Suppressor macrophage (primary cell): Measurements from ENCODE around the gene CCL24.
A peak's percentile ranks its signal among the peaks of the same experiment; 100 is the strongest.
"Not testable (repeated sequence)": the region's sequence is repeated elsewhere in the genome, so short reads cannot be mapped to it uniquely, and the experiment has no call there.

Experiments used
- DNase-seq, 4 experiments: peaks; one replicate each; pipeline ENCODE4 v3.0.0-alpha.2; 2020 to 2022

Gene CCL24

DNA sequence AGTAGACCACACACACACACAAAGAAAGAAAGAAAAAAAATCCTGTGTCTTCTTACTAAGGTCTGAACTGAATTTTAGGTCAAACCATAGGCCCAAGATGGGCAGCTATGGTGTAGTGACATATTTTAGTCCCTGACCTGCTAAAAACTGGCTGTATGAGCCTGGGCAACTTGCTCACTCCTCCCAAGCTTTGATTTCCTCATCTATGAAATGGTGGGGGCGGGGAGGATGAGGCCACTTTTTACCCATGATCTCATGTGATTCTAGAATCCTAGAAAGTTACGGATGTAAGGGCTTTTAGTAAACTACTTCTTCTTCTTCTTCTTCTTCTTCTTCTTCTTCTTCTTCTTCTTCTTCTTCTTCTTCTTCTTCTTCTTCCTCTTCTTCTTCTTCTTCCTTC, 6.1 kb upstream of the CCL24 start:
- peak; percentile 84 to 95 (median 86) for DNase-seq

DNA sequence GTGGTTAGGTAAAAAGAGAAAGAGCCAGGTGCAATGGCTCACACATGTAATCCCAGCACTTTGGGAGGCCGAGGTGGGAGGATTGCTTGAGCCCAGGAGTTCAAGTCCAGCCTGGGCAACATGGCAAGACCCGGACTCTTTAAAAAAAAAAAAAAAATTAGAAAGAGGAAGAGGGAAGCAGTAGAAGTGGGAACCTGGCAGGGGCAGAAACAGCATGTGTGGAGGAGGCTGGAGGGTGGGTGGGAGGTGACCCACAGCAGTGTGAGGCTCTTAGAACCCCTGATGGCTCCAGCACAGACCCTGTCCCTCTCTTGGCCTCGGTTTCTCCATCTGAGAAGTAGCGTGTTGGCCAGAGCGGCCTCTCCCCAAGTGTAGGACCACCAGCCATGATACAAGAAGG, 4.9 kb upstream of the CCL24 start:
- peak in 3 of 4 experiments; percentile 49 to 64 (median 54) for DNase-seq

DNA sequence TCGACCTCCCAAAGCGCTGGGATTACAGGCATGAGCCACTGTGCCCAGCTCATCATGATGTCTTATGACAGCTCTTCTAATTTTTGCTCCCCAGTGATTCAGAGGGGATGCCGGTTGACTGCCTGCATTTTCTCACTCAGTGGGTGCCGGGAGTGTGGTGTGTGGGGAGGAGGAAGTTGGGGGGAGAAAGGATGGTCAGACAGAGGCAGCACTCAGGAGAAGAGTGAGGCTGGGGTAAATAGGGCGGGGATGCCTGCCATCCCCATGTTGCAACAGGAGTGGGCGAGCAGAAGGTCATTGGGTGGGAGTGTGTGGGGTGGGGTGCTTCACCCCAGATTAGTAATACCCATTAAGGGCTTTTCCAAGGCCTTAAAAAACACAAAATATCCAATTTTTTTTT, 3.5 kb upstream of the CCL24 start:
- DNase-seq: peak; percentile 80 to 91 (median 86)

DNA sequence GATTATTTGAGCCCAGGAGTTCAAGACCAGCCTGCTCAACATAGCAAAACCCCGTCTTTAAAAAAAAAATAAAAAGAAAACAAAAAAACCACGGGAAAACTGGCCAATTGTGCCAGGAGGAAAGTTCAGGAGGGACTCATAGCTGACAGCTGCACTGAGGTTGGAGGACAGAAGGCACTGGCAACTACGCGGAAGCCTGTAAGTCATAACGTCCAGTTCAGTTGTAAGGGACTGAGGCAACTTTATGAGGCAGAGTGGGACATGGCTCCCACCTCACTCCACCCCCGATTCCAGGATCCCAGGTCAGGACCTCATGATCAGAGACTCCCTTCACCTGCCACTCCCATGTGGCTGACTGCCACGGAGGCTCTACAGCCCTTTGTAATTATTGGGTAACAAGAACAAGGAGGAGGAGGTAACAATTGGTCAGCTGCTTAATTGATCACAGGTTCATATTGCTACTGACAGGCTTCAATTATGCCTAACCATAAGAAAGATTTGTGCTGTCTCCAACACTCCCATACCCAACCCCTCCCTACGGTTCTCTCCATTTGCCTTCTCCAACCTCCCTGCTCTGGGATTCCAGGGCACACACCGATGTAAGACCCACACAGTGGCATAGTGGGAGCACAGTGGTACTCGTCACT, 1.9 kb upstream of the CCL24 start:
- no peak for DNase-seq

DNA sequence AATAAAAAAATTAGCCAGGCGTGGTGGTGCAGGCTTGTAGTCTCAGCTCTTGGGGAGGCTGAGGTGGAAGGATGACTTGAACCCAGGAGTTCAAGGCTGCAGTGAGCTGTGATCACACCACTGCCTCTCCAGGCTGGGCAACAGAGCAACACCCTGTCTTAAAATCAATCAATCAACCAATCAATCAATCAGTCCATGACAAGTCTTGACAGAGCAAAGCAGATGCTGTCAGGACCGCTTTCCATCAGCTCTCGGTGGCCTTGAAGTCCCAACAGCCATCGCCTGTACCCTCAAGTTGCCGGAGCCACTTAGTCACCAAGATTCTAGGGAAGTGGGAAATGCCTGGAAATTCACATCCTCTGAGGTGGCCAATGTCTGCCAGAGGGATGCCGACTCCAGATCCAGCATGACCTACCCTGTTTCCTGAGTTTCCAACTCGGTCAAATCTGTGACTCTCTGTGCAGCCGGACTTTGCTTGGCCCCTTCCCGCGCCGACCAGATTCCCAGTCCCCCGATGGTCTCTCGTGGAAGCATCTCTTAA, 871 bp upstream of the CCL24 start:
- DNase-seq: peak in 1 of 4 experiments; percentile 26

DNA sequence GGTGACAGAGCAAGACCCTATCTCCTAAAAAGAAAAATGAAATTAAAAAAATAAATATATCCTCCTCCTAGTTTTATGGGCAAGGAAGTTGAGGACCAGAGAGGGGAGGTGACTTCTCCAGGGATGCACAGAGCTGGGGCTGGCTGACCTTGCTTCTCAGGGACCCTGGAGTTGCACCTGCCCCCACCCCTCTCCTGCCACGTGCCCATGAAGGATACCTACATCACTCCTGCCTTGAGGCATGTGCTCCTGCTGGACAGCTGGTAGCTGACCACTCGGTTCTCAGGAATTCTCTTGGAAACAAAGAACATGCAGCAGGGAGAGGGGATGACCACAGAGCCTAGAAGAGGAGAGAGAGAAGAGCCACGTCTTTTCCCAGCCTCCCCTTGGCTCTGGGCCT, 522 bp downstream of the CCL24 start:
- DNase-seq: no peak

DNA sequence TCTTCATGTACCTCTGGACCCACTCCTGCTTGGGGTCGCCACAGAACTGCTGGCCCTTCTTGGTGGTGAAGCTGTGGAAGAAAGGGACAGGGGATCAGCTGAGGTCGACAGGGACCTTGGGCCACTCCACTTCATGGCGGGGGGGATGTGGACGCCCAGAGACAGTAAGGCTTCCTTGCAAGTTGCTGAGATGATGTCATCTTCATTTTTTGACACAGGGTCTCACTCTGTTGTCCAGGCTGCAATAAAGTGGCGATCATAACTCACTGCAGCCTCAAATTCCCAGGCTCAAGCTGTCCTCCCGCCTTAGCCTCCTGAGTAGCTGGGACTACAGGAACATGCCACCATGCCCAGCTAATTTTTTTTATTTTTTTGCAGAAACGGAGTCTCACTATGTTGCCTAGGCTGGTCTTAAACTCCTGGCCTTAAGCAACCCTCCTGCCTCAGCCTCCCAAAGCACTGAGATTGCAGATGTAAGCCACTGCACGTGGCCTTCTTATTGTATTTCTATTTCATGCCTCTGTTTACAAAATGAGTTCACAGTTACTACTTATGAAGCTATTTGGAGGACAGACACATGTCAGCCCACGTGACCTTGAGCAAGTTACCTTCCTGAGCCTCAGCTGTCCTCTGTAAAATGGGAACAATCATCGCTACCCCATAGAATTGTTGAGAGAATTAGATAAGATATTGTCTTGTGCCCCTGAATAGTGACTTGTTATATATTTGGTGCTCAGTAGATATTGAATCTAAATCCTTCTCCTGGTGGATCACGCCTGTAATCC, 1.5 kb downstream of the CCL24 start:
- no peak for DNase-seq

DNA sequence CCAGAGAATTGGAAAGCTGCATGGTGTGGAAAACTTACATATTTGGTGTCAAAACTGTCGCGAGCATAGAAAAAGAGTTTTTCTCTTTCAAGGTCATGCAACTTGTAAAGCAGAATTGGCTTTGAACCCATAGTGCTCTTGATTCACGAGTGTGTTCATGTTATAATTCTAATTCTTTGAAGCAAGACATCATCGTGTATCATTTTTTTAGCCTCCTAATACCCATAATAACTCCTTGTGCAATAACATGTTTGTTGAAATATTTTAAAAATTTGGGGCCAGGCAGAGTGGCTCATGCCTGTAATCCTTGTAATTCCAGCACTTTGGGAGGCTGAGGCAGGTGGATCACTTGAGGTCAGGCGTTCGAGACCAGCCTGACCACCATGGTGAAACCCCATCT, 4.2 kb downstream of the CCL24 start:
- no peak for DNase-seq

DNA sequence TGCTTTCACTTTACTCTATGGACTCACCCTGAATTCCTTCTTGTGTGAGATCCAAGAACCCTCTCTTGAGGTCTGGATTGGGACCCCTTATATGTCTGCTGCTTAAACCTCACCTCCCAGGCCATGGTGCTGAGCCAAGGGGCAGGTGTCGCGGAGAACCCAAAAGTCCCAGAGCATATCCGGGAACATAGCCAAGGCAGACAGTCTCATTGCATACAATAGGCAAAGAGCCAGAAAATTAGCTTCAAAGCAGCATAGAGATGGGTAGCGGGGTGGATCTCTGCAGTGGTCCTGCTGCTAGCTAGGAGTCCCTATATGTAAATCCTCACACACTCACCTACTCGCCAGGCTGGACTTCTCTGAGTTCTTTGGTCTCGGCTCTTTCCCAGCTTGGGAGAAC, 5.5 kb downstream of the CCL24 start:
- no peak for DNase-seq

DNA sequence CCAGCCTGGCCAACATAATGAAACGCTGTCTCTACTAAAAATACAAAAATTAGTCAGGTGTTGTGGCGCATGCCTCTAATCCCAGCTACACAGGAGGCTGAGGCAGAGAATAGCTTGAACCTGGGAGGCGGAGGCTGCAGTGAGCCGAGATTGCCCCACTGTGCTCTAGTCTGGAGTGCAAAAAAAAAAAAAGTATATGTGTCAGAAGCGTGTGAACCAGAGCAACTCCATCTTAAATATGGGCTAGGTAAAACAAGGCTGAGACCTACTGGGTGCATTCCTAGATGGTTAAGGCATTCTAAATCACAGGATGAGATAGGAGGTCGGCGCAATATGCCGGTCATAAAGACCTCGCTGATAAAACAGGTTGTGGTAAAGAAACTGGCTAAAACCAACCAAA, 6.2 kb downstream of the CCL24 start:
- DNase-seq: no peak

DNA sequence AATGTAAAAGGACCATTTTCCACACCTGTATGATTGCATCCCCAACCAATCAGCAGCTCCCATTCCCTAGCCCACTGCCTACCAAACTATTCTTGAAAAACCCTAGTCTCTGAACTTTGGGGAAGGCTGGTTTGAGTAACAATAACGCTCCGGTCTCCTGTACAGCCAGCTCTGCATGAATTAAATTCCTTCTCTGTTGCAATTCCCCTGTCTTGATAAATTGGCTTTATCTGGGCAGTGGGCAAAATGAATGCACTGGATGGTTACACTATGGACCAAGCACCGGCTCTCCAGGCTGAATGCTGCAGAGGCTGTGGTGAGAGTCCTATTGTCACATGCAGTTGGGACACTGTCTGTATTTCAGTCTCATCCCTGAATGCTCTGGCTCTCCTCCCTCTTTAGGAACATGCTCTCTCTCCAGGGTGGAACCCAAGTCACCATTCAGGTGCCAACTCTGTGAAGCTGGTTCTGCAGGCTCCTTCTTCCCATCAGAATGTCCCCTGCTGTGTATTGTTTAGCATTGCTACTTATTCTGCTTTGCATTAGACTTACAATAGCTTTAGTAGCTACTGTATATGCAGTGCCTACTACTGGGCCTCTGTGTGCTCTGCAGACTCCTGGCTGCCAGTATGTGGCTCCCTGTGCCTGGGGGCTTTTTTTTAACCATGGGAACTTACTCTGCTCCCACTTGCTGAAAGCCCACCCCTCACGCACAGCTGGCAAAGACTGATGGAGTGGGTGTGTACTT, 6.9 kb downstream of the CCL24 start:
- no peak for DNase-seq

DNA sequence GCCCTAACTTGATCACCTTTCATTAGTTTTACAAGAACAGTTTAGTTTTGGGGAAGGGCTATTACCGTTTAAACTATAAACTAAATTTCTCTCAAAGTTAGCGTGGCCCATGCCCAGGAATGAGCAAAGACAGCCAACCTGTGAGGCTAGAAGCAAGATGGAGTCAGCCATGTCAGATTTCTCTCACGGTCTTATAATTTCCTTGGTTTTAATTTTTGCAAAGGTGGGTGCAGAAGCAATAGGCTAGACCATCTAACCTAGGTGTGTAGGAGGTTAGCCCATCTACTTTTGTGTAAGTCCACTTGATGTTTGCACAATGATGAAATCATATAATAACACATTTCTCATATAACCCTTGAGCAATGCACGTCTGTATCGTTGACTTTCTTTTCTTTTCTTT, 8.9 kb downstream of the CCL24 start:
- DNase-seq: no peak

DNA sequence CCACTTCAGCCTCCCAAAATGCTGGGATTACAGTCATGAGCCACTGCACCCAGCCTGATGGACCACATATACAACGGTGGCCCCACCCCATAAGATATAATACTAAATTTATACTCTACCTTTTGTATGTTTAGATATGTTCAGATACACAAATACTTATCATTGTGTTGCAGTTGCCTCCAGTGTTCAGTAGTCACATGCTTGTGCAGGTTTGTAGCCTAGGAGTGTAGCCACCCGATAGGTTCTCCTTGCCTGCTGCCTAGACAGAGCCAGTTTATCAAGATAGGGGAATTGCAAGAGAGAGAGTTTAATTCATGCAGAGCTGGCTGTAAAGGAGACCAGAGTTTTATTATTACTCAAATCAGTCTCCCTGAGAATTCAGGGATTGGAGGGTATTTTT, 9.6 kb downstream of the CCL24 start:
- no peak for DNase-seq

DNA sequence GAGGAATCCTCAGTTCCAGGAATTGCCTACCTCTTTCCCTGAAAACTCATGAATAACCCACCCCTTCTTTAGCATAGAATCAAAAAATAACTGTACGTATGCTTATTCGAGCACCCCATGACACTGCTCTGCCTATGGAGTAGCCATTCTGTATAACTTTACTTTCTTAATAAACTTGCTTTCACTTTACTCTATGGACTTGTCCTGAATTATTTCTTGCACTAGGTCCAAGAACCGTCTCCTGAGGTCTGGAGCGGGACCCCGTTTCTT, 11.1 kb downstream of the CCL24 start:
- DNase-seq: no peak

DNA sequence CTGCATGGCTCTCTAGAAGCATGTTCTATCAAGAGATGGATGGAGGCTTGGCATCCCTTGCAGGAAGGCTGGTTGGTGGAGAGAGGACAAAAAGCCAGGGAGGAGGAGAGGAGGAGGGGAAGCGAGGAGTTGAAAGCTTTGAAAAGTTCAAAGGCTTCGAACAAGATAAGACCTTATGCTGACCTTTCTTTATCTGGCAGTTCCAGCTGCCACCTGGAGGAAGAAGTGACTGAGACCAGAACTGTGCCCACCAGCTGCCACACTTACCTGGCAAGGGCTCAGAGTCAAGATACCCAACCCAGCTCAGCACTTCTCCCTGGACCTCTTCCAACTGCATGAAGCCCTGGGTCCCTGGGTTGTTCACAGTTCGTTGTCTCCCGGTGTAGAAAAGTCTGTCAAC, 14.8 kb downstream of the CCL24 start:
- DNase-seq: no peak

DNA sequence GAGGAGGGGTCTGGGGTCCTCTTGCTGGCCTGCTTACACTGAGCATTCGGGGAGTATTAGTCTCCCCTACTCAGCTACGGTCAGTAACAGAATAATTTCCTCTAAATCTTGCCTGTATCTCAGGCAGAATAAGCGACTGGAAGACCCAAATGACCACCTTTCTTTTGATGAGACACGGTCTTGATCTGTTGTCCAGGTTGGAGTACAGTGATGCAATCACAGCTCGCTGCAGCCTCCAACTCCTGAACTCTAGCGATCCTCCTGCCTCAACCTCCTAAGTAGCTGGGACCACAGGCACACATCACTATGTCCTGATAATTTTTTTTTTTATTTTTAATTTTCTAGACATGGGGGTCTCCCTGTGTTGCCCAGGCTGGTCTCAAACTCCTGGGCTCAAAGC, 17.2 kb downstream of the CCL24 start:
- DNase-seq: no peak

DNA sequence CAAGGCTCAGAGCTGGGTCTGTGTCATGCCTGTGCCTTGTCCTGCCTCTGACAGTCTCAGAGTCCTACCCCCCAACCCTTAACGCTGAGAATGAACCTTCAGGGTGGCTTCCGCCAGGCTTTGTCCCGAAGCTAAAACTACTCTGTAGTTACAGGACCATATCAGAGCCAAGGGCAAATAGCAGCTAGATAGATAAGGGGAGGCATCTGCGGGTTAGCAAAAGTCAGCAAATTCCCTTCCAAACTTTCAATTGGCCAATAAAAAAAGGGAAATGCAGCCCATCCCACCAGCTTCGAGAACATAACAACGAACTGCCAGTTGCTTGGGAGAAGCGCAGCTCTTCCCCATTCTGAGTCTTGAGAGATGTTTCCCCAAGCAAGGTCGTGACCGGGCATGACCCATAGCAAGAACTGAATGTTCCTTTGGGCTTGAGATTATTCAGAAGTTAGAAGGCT, 17.7 kb downstream of the CCL24 start:
- peak; percentile 84 to 93 (median 91) for DNase-seq

DNA sequence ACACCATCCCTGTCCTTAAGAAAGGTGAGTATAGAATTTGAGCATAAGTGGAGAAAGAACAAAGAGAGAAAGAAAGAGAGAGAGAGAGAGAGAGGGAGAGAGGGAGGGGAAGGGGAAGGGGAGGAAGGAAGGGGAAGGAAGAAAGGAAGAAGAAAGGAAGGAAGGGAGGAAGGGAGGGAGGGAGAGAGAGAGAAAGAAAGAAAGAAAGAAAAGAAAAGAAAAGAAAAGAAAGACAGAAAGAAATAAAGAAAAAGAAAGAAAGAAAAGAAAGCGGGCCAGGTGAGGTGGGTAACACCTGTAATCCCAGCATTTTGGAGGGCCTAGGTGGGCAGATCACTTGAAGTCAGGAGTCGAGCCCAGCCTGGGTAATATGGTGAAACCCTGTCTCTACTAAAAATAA, 19.9 kb downstream of the CCL24 start:
- no peak for DNase-seq

DNA sequence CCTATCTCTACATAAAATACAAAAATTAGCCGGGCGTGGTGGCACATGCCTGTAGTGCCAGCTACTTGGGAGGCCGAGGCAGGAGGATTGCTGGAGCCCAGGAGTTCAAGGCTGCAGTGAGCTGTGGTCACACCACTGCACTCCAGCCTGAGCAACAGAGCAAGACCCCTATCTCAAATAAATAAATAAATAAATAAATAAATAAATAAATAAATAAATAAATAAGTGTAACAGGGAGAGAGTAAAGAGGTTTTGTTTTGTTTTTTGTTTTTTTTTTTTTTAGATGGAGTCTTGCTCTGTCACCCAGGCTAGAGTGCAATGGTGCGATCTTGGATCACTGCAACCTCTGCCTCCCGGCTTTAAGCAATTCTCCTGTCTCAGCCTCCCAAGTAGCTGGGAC, 21.0 kb downstream of the CCL24 start:
- DNase-seq: not testable (repeated sequence)

DNA sequence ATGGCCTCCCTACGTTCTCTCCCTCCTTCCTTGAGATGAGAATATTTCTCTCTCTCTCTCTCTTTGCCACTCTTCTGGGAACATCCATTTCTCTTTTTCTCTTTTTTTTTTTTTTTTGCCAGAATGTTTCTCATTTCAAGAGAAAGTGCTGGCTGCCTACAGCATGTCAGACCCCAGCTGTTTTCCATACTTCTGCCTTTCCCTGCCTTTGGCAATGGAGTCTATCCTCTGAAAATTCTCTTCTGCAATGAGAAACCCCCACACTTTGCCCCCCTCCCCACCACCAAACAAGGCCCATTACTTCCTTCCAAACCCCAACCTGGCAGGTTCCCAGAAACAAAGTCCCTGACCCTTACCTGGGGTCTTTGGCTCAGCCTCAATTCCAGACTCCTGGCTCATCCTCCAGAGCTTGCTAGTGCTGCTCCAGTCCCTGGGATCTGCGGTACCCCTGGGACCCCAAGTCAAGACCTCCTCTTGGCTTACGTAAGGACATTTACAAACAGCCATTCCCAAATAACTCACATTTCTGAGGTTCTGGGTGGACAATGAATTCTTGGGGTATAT, 24.2 kb downstream of the CCL24 start:
- no peak for DNase-seq

DNA sequence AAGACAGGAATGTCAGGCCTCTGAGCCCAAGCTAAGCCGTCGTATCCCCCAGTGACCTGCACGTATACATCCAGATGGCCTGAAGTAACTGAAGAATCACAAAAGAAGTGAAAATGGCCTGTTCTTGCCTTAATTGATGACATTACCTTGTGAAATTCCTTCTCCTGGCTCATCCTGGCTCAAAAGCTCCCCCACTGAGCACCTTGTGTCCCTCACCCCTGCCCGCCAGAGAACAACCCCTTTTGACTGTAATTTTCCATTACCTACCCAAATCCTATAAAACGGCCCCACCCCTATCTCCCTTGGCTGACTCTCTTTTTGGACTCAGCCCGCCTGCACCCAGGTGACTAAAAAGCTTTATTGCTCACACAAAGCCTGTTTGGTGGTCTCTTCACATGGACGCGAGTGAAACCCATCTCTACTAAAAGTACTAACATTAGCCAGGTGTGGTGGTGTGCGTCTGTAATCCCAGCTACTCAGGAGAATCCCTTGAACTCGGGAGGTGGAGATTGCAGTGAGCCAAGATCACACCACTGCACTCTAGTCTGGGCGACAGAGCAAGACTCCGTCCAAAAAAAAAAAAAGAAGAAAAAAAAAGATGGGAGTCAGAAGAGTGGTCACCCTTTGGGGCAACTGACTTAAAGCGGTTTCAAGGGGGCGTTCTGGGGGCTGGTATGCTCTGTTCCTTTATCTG, 25.3 kb downstream of the CCL24 start:
- not testable (repeated sequence) for DNase-seq

DNA sequence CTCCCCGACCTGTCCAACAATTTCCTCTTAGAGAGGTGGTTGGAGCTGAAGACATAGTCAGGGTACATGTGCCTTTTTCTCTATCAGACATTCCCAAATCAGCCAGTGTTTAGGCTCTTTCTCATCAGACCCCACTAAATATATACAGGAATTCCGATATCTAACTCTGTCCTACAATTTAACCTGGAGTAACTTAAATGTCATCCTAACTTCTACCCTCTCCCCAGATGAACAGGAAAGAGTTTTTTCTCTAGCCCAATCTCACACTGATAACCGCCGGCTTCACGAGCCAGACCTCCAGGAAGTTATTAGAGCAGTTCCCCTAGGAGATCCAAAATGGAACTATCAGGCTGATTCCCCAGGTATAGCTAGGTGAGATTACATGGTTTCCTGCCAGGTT, 30.5 kb downstream of the CCL24 start:
- not testable (repeated sequence) for DNase-seq
